HG03439 (cell line): ENCODE measurements around the gene GABRR3.

Experiments
- ATAC-seq: cut with Tn5 transposase; IDR thresholded peaks from one replicate; pipeline ENCODE4 v1.9.1; 2021; ENCODE audit warnings: mild to moderate bottlenecking, moderate library complexity; ENCODE audit not compliant: unreplicated experiment

Gene GABRR3

DNA sequence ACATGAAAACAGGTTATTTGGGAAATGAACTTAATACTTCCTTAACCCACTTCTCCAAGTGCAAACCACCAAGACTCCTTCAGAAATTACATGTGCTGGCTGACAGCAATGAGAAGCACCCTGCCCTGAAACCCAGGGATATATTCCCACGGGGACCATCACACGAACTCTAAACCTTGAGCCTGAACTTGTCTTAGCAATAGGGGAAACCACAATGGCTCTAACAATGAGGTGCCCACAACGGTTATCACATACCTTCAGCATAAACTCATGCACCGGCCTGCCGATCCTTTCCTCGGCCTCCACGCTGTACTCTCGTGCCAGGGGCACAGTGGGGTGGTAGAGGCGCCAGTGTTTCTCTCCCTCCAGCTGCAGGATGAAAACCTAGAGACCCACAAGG, 76.3 kb downstream of the GABRR3 start:
- no peak for ATAC-seq

DNA sequence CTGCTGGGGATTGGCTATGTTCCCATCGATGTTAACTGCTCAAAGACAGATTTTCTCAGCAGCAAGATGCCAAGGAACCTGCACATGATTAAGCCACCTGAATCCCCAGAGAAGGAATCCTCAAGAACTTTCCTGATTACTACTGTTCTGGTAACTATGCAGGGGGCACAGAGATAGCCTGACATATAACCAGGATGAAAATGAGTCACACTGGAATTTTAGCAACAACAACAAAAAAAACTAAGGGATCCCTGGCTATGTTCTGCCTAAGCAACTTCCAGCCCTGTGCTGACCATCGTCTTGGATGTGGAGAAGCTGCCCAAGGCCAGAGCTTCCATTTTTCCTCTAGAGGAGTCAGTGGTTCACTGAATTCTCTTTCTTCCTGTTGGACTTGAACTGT, 76.7 kb downstream of the GABRR3 start:
- ATAC-seq, result no peak

DNA sequence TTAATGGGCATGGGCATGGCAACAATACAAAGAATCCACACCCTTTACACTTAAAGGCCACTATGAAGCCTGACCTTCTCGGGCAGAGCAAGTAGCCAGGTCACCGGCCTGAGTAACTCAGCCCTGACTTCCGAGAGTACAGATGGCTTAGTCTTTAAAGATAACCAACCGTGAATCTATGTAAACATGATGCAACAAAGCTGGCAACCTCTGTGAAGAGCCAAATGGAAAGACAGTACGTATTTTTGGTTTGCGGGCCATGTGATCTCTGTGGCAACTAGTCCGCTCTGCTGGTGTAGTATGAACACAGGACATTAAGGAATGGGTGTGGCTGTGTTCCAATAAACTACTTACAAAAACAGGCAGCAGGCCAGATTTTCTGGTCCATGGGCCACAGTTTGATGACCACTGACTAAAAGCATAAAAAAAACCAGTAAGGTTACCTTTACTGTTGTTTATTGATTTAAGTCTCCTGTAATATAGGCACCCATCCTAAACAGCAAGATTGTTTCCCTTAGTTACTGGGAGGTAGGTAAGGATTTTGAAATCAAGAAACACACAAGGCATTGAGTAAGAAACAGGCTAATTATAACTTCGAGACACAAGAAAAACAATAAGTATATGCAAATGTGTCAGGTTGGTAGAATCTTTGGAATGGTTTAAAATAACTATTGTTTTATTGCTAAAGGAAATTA, 77.4 kb downstream of the GABRR3 start:
- no peak for ATAC-seq

DNA sequence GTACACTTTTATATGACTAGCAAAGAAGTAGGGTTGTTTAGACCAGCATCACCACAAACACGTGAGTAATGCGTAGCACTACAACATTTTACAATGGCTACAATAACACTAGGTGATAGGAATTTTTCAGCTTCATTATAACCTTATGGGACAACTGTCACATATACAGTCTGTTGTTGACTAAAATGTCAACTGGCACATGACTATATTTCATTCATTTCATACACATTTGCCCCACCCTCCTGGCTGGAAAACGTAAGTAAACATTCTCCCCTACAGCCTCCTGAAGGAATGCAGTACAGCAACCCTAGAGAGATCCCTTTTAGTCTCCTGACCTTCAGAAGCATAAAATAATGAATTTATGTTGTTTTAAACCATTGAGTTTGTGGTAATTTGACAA, 79.1 kb downstream of the GABRR3 start:
- no peak for ATAC-seq

DNA sequence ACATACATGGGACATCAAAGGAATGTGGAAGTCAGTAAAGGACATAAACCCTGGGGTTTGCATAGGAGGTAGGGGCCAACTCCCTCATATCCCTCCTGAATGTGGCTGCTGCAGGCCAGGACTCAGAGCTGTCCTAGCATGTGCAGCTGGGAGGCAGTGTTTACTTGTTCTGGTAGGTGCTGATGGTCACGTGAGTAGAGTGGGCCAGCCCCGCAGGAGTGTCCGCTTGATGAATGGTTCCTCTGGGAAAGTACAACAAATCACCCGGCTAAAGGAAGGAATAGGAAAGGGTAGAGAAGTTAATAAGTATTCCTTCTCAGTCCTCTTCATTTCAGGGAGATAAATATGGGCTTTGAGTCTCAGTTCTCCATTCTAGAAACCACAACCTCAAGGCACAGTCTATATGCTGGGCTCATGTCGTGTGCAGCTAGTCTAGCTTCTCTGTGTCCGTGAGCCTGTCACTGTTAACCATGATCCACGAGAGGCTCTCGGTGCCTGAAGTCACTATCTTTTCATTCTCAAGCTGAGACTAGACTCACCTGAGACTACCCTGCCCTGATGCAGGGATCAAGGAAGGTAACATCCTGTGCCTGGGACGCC, 80.8 kb downstream of the GABRR3 start:
- ATAC-seq, result no peak

DNA sequence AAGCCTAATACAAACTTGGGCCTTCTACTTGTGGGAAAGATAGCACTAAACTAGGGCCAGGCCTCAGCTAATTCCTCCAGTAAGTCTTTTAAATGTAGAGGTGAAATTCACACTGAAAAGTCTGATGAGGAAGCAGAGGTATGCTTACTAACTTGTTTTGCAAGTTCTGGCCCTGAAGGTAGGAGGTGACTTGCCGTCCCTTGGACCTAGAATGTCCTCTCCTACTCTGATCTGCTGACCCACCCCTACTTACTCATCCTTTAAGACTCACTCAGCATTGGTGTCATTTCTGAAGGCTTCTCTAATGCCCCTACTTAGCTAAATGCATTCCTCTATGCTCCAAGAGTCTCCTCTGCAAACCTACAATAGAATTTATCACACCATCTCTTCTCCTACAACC, 82.2 kb downstream of the GABRR3 start:
- ATAC-seq, result no peak

DNA sequence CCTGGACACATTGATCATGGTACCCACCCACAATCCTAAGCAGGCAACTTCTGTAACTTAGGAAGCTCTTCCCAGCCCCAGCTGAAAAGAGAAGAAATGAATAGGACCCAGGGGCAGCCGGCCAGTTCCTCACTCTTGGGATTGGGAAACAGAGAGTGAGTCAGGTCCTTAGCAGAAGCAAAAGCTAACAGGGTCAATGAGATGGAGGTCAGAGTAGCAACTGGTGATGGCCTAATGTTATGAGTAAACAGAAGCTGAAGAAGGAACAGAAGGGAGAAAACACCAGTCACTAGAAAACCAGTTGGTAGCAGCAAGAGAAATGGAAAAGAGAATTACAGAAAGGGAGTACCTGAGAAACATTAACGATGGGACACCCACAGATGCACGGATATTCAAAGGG, 82.8 kb downstream of the GABRR3 start:
- no peak for ATAC-seq

DNA sequence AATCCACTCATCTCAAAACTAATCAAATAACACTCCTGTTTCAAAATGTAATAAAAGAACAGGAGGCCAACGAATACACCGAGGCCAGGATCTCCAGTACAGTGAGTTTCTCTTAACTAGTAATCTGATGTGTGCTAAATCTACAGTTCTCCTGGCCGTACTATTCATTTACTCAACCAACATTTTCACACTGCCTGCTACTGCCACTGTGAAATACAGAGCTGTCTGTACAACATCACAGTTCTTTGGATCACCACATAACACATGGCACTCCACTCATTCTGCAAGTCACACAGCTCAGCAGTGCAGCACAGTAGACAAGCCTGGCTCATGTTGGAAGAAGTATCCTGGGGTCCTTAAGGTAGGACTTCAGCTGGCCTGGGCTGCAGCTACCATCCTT, 84.8 kb downstream of the GABRR3 start:
- ATAC-seq, result no peak

DNA sequence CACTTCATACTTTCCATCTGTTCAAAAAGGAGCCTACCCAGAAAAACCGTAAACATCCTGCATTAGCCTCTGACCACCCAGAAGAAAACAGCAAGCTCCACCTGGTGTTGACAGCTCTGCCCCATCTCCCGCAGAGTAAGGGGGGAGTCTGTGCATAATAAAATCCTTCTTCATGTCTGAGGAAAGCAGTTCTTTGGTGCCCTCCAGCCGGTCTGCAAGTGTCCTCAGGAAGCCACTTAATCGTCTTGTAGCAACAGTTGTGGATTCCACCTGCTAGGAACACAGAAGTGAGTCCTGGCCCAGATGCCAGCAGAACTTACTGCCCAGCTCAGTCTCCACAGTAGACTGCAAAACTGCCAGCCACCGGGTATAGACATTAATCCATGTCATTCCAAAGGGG, 85.4 kb downstream of the GABRR3 start:
- no peak for ATAC-seq

DNA sequence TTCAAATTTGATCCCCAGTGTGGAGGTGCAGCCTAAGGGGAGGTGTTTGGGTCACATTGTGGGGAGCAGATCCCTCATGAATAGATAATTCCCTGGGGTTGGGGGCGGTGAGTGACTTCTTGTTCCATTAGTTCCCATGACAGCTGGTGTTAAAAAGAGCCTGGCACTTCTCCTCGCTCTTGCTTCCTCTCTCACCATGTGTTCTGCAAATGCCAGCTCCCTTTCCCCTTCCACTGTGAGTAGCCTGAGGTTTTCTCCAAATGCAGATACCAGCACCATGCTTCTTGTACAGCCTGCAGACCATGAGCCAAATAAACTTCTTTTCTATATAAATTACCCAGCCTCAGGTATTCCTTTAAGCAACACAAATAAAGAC, 86.0 kb downstream of the GABRR3 start:
- no peak for ATAC-seq

DNA sequence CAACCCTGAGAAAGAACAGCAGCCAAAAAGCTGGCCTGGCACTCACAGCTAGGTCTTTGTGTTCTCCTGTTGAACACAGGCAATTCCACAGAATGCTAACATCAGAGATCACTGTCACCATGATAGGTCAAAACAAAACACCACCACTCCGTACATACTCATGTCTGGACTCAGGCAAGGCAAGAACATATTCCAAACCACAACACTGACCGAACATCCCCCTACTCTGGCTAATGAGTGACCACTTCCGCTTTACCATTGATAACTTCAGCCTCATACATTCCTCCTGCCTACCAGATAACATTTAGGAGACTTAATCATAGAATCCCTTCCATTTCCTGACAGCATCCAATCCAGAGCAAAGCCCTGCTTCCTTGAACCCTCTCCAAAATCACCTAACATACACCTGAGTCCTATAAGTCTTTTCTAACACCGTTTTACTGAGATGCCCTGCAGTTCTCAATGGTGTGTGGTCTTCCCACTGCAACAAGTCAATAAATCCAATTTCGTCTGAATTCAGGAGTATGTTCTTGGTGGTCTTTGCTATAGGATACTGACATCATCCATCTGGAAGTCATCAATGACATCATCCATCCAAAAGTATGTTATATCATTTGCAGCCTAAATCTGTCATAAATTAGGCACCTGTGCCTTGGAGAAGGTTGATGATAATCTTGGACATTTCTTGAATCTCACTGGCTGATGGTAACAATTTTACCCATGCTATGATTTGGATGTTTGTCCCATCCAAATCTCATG, 86.6 kb downstream of the GABRR3 start:
- ATAC-seq, result no peak

DNA sequence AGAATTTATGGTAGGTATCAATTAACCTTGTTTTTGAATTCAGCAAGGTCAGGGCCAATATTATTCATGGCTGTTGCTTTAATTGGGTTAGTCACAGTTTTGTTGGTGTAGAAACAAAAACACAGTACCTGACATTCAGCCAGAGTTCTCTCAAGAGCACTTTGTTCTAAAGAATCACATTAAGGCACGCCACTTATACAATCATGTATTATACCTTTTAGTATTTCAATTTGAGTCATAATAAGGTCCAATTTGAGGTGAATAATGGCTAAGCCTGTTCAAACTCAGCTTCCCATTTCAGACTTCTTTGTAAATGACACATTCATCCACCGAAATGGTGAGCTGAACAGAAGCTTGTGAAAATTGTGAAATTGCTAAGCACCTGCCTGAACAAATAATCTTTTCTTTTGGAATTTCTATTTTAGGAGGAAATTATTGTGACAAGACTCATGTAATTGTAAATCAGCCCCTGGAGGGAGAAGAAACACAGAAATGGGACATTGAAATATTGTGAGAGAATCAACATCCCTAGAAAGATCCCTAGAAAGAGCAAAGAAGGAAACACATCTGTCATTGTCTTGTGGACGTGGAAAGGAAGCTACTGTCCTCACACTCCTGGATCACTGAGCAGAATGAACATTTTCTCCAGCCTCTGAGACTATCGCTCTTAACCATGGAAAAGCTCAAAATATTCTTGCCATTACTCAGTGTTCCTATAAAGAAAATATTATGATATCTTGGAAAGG, 92.1 kb downstream of the GABRR3 start:
- ATAC-seq, result no peak

DNA sequence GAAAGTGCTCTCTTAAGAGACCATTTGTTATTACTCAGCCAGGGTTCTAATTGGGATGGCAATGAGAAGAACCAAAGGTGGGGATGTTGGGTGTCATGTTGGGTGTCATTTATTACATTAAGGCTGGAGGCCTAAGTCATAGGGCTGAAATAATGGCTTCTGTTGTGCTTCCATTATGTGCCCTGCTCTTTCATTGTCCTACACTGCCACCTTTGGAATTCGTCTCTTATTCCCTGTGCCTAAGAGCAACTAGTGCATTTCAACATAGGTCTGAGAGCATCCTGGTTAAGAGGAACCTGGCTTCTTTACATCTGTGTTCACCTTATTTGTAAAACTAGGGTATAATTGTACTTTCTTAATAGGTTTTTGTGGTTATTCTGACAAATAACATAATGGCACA, 95.1 kb downstream of the GABRR3 start:
- ATAC-seq, result no peak

DNA sequence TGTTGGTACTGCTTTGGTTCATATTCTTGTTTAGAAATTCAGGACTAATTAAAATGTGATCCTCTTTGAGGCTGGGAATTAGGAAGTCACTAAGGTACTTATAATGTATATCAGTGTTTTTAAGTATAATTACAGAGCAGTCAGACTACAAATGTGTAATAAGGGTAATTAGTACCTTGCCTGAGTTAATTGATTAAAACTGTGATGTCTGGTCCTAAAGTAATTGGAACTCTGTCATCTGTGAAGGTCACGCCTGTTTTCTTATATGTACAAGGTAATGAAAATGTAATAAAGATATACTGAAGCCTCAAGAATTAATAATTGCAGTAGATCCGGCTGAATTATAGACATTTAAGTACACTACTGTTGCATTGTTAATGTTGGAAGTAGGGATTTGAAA, 95.7 kb downstream of the GABRR3 start:
- ATAC-seq, result no peak

DNA sequence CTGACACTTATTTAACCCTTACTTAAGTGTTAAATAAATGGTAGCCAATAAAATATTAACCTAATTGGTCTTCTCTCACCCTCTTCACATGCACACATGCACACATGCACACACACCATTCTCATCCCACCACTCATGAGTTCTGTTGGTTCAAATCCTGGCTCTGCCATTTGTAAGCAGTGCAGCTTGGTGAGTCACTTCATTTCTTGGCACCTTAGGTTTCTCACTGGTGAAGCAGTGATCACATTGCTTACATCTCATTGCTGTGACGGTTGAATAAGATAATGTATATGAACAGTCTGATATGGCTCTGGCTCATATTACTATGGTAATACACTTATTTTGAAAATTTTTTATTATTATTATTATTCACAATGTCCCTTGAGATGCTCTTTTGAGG, 96.7 kb downstream of the GABRR3 start:
- ATAC-seq, result no peak

DNA sequence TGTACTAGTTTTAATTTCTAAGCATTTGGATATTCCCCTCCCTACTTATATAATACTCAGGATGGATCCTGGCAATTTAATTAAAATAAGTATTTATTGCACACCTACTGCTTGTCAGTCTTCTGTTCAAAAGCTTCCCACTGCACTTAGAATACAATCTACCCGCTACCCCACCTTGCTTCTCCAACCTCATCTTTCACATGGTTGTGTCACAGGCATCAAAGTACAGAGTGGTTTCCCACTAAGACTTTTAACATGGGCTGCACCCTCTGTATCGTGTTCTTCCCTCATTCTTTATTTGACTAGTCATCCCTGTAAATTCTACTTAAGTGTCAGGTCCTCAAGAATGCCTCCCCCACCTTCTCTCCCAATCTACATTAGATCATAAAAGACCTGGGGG, 97.9 kb downstream of the GABRR3 start:
- ATAC-seq, result no peak

DNA sequence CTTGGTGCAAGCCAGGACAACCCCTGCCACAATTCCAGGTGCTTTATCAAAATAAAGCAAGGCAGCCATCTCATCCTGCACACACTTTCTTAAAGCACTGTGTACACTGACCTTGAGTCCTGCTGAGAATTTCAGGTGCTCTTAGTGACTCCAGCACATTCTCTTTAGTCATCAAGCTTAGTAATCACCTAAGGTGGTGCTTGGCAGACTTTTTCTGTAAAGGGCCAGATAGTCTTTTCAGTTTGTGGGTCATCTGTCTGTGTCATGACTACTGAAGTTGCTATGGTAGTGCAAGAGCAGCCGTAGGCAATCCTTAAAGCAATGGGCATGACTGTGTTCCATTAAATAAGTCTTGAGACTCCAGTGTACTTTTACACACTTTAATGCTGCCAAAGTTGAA, 99.3 kb downstream of the GABRR3 start:
- ATAC-seq, result no peak
